Femur (tissue), 1 donor: Measurements from ENCODE around the gene ARMC7.
"Not testable (repeated sequence)": the region's sequence is repeated elsewhere in the genome, so short reads cannot be mapped to it uniquely, and the experiment has no call there.

Experiments
- DNase-seq: peaks from one replicate; pipeline ENCODE4 v3.0.0-alpha.2; 2017

The ARMC7 gene

DNA sequence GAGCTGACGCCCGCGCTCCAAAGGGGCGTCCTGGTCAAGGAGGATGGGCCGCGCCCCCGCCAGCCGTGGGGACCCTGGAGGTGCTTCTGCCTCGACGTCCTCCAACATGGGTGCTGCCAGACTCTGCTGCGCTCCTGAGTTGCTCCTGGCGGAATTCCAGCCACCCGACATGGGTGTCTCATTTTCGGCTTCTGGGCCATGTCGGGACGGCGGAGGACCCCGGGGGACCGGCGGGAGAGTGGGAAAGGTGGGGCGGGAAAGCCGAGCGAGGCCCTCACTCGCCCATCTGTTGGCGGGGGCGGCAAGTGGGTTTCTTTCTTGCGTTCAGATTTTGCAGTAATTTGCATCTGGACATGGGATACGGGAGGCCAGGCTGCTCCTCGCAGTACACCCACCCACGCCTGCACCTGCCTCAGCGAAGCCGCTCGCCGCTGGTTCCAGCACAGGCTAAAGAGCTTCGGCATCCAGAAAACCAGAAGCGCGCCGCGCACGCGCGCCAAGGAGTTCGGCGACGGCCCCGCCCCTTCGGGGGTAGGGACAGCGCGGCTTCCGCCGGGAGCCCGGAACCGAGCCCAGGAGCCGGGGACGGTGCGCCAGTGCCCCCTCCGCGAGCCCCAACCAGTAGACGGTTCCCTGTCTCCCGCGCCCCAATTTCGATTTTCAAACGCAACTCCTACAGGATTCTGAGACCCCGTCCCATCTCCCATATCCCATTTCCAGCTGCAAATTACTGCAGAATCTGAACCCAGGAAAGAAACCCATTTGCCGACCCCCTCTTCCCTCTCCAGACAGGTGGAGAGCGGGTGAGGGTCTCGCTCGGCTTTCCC, at the start of gene ARMC7:
ARMC7 (plus strand) TSS at position 563 of the 827 bp plus-strand sequence. CDS start 320 bp downstream, outside the sequence.
- DNase-seq = peak; percentile 93

GRCh38 chr17:75060434-75061054, 49.2 kb upstream of the ARMC7 start:
- DNase-seq = no peak

DNA sequence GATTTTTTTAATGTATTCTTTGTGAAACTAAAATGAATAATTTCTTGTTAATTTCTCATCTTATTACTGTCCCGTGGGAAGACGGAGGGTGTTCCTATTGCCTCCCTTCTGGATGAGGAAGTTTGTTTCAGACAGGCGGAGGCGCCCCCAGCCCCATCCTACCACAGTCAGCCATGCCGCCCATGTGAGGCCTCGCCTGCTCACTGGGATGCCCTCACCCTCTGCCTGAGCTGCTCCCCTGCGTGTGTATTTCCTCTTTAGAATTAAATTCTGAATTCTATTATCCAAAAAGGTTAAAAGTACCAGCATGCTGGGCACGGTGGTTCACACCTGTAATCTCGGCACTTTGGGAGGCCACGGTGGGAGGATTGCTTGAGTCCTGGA, 48.7 kb upstream of the ARMC7 start:
- no peak for DNase-seq

DNA sequence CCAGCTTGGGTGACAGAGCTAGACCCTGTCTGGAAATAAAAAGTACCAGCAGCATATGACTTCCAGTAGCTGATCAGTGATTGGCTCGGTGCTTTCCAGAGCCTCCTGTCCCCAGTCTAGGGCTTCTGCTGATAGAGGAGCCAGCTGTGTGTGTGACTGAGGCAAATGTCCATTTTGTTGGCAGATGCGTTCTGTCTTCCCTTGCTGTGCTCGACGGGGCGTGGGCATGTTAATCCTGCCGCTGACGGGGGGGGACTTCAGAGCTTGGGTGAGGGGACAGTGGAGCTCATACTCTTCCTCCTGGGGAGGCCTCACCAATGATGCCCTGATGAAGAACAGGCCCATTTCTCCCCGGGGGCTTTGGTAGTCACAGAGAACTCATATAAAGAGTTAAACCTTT, 48.2 kb upstream of the ARMC7 start:
- no peak for DNase-seq

DNA sequence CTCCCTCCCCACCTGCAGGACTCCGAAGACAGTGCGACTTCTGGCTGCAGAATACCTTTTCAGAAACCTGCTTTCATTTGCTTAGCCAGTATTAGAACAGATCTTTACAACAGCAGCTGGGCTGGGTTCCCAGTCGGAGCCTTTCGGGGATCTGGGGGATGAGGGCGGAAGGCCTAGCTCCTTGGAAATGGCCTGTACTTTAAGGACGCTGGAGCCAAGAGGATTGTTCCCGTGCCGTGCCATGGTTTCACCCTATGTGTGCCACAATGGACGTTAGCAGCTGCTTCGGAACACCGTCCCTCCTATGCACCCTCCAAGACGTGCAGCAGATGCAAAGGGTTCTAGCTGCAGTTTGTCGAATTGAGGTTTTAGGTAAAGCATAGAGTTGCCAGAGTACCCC, 46.6 kb upstream of the ARMC7 start:
- DNase-seq = no peak

- no peak for DNase-seq
These were observed 46.1 kb upstream of the ARMC7 start for GRCh38 chr17:75063626-75064025.

DNA sequence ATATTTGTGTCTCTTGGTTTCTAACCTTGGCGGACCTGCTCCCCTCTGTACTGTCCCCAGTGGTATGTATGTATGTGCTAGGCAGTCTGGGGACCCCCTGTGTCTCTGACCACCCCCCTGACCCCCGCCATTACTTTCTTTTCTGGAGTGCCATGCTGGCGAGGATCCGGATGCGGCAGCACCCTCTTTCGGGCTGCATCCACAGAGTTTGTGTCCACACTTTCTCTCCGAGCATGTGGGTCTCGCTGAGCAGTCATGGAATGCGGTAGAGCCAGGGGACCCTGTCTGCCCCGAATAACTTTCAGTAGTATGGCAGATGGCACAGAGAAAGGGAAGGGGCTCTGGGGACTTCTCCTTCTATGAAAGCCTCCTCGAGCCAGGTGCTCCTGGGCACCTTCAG, 45.7 kb upstream of the ARMC7 start:
- DNase-seq = no peak

- DNase-seq = no peak
These were observed 45.3 kb upstream of the ARMC7 start for GRCh38 chr17:75064460-75064859.

DNA sequence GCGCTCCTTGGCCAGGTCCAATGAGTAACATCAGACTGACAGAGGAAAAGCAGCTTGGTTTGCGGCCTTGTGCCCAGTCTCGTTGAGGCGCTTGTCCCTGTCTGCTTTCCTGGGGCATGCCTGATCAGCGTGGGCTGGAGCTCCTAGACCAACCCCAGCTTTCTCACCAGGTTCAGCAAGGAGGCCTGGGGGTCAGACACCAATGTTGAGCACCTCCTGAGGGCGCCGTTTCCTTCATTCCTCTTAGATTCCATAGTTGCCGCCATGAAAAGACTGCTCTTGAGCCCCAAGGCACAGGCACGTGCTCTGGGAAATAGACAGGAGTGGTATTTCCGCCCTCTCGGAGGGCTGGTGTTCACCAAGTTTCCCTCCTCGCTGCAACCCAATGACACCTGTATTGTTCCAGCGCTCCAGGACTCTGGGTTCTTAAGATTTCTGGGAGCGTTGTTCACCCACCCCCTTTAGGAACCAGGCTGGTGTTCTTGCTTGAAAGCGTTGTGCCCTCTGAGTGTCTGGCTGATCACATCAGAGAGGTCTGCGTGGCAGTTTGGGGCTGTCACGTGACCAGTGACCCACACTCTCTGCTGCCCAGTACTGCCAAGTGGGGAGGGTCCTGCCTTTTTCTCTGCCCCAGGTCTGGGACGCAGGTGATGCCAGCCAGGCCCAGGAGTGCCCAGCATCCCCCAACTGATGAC, 44.8 kb upstream of the ARMC7 start:
- DNase-seq = no peak

DNA sequence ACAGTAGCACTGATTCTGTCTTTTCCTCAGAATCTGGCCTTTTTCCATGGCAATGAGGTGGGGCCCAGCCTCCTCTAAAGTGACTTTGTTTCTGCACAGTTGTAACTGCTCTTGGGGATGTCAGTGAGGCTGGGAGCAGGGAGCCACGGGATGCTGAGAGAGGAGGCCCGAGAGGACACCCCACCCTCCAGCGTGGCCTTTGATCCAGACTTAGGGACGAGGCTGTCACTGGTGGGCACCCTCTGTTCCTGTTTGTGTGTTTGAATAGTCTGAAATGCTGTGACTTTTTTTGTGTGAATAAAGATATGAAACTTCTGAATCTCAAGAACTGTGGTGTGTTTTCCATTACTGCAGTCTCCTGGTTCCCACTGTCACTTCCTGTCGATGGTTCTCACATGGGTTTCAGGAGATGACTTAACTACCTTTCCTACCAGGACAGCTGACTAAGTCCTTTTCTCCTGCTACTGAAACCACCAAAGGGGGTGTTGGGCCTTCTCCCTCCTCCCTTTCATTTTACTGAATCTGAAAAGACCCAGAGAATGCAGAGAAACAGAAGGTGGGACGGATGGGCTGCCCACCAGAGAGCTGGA, 44.1 kb upstream of the ARMC7 start:
- no peak for DNase-seq

GRCh38 chr17:75067856-75068255, 41.9 kb upstream of the ARMC7 start:
- no peak for DNase-seq

- no peak for DNase-seq
These were observed 41.0 kb upstream of the ARMC7 start for GRCh38 chr17:75068750-75069149.

GRCh38 chr17:75069783-75070182, 40.0 kb upstream of the ARMC7 start:
- DNase-seq = no peak

DNA sequence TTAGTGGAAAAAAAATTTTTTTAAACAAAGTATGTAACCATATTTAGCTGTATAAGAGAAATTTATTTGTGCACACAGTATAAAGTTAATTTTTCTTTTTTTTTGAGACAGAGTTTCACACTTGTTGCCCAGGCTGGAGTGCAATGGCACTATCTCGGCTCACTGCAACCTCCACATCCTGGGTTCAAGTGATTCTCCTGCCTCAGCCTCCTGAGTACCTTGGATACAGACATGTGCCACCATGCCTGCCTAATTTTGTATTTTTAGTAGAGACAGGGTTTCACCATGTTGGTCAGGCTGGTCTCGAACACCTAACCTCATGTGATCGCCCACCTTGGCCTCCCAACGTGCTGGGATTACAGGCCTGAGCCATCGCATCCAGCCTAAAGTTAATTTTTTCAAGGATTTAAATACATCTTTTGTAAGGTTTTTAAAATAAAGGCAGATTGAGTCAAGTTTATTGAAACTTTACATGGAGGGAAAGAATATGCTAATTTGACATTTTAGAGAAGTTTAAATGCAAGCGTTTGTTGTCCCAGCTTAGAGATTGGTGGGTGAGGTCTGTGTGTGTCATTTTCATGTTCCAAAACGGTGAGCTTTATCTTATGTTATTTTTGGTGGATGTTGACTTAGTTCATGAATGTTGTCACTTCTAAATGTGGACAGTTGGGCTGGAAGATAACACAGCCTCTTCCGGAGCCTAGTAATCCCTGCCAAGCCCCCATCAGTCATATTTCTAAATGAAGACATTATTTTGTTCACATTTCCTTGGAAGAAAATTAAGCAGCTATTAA, 38.1 kb upstream of the ARMC7 start:
- DNase-seq = not testable (repeated sequence)

GRCh38 chr17:75072909-75073308, 36.9 kb upstream of the ARMC7 start:
- DNase-seq = not testable (repeated sequence)

- no peak for DNase-seq
These were observed 36.1 kb upstream of the ARMC7 start for GRCh38 chr17:75073618-75074047.

DNA sequence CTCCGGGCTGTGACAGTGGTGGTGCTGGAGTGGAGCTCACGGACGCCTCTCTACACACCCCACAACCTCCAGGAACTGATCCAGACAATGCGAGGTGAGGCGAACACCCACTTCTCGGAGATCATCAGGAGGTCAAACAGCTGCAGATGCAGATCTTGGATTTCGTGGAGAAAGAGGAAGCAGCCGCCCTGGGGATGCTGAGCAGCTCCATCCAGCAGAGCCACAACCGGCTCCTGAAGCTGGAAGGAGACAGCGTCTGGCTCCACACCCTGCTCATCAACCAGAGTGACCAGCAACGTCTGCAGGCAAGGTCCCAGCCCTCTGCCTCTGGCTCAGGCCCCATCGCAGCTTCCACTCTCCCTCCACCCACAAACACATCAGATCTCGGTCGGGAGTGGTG, 35.2 kb upstream of the ARMC7 start:
- peak; percentile 81 for DNase-seq

GRCh38 chr17:75075597-75076336, 34.0 kb upstream of the ARMC7 start:
- no peak for DNase-seq

- no peak for DNase-seq
These were observed 32.7 kb upstream of the ARMC7 start for GRCh38 chr17:75077072-75077495.

- DNase-seq = peak; percentile 68
These were observed 32.1 kb upstream of the ARMC7 start for GRCh38 chr17:75077496-75078283.
